ENCODE data around the gene ASAP3.
A peak's percentile ranks its signal among the peaks of the same experiment; 100 is the strongest.

The ASAP3 gene

GRCh38 chr1:23407016-23407630, 76.9 kb downstream of the ASAP3 start:
- in situ Hi-C loops (cut with HindIII; ENCODE audit: low sequenced_read_pairs): no loop called here
- TF ChIP-seq, protein P1, sequence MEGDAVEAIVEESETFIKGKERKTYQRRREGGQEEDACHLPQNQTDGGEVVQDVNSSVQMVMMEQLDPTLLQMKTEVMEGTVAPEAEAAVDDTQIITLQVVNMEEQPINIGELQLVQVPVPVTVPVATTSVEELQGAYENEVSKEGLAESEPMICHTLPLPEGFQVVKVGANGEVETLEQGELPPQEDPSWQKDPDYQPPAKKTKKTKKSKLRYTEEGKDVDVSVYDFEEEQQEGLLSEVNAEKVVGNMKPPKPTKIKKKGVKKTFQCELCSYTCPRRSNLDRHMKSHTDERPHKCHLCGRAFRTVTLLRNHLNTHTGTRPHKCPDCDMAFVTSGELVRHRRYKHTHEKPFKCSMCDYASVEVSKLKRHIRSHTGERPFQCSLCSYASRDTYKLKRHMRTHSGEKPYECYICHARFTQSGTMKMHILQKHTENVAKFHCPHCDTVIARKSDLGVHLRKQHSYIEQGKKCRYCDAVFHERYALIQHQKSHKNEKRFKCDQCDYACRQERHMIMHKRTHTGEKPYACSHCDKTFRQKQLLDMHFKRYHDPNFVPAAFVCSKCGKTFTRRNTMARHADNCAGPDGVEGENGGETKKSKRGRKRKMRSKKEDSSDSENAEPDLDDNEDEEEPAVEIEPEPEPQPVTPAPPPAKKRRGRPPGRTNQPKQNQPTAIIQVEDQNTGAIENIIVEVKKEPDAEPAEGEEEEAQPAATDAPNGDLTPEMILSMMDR (IDR thresholded peaks at IDR 0.05; ENCODE audit: low read depth, low read length, missing control alignments): no peak
- no peak for DNase-seq (ENCODE audit: low read depth)
- H3K4me3 ChIP-seq (ENCODE audit: low read depth, low read length): no peak overlapping the region

GRCh38 chr1:23405946-23406345, 78.0 kb downstream of the ASAP3 start:
- no peak overlapping the region for H3K4me3 ChIP-seq (ENCODE audit: low read depth, low read length)
- DNase-seq (ENCODE audit: low read depth): no peak
- TF ChIP-seq, protein P1 (IDR thresholded peaks at IDR 0.05; ENCODE audit: low read depth, low read length, missing control alignments): no peak
- in situ Hi-C loops (cut with HindIII; ENCODE audit: low sequenced_read_pairs): no loop called here

GRCh38 chr1:23403735-23404486, 80.1 kb downstream of the ASAP3 start:
- TF ChIP-seq, protein P1 (IDR thresholded peaks at IDR 0.05; ENCODE audit: low read depth, low read length, missing control alignments): peak; percentile 95
- DNase-seq (ENCODE audit: low read depth): peak; percentile 86
- in situ Hi-C loops (cut with HindIII; ENCODE audit: low sequenced_read_pairs): no loop called here
- H3K4me3 ChIP-seq (ENCODE audit: low read depth, low read length): peak overlapping the region; percentile 1

DNA sequence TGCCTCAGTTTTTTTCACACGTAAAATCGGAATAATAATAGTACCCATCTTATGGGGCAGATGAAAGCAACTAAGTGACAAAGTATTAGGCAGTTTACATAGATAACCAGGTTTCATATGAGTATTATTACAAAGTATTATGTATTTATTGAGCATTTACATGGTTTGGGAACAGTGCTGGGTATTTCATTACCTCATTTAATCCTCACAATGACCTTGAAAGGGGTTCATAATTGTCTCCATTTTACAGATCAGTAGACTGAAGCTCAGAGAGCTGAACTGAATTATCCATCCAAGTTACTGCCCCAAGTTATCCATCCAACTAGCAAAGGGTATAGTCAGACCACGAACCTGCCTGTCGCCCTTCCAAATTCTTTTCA, 80.6 kb downstream of the ASAP3 start:
- in situ Hi-C loops (cut with HindIII; ENCODE audit: low sequenced_read_pairs): no loop called here
- TF ChIP-seq, protein P1 (IDR thresholded peaks at IDR 0.05; ENCODE audit: low read depth, low read length, missing control alignments): no peak
- H3K4me3 ChIP-seq (ENCODE audit: low read depth, low read length): no peak overlapping the region
- DNase-seq (ENCODE audit: low read depth): no peak

DNA sequence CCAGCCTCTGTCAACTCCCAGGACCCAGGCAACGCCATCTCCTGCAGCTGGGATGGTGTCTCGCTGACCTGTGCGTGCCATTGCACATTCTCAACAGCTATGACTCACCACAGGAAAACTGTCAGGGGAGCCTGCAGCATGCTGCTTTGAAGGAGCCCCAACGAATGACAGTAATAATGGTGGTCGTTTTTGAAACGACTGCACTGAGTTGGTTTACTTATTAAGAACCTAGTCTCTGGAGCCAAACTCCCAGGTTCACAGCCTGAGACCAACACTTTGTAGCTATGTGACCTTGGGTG, 81.0 kb downstream of the ASAP3 start:
- TF ChIP-seq, protein P1 (IDR thresholded peaks at IDR 0.05; ENCODE audit: low read depth, low read length, missing control alignments): no peak
- H3K4me3 ChIP-seq (ENCODE audit: low read depth, low read length): no peak overlapping the region
- in situ Hi-C loops (cut with HindIII; ENCODE audit: low sequenced_read_pairs): no loop called here
- peak; percentile 29 for DNase-seq (ENCODE audit: low read depth)

DNA sequence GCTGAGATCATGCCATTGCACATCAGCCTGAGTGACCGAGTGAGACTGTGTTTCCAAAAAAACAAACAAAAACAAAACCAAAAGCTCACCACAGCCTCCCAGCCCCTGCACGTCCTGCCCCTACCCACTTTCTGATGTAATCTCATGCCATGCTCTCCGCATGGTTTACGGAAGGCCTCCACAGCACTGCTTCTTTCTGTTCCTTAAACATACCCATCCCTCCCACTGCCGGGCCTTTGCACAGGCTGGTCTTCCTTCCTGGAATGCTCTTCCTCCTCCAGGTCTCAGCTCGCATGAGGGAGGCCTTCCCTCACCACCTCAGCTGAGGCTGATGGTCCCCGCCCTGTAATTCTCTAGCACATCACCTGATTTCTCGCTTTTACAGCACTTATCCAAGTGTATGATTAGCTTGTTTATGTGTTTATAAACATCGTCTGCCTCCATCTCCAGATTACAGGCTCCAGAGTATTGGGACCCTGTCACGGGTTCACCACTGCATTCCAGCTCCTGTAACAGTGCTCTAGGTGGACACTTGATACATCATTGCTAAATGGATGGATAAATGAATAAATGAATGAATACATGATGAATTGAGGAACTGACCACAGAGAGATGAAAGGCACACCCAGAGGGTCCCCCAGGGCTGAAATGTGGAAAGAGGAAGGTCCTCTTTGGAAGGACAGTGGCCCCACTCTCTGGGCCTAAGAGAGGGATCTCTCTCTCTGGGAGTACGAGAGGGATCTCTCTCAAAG, 81.5 kb downstream of the ASAP3 start:
- in situ Hi-C loops (cut with HindIII; ENCODE audit: low sequenced_read_pairs): no loop called here
- H3K4me3 ChIP-seq (ENCODE audit: low read depth, low read length): no peak overlapping the region
- DNase-seq (ENCODE audit: low read depth): no peak
- TF ChIP-seq, protein P1 (IDR thresholded peaks at IDR 0.05; ENCODE audit: low read depth, low read length, missing control alignments): no peak
